HEK293 (cell line): ENCODE measurements around the gene ATP6V1D.

ENCODE experiments used
- CTCF ChIA-PET: fragments of 350-600 bp; formaldehyde crosslinking; extraction: SDS; loops from one replicate; lab custom pipeline; 2021; ENCODE audit warnings: antibody characterized with exemption; lab: Yijun Ruan, JAX
- POLR2A ChIA-PET: fragments of 300-600 bp; formaldehyde crosslinking; extraction: SDS; loops from one replicate; lab custom pipeline; 2020; ENCODE audit warnings: antibody characterized with exemption, inconsistent platforms; lab: Yijun Ruan, JAX
- H3K27ac ChIP-seq: fragments of 200-500 bp; sonication (Bioruptor generic); 2 replicates; pipeline ENCODE4 v1.5.1; 2014; ENCODE audit warnings: low read depth, low read length, control low read depth, inconsistent platforms; ENCODE audit errors: extremely low read depth
- H3K36me3 ChIP-seq, 2 experiments: fragments of 200-500 bp in 1 of 2; sonication (Bioruptor generic) in 1 of 2; 1 replicate in 1 of 2; 2 replicates in 1 of 2; pipeline ENCODE4 v1.5.1; 2014 to 2017; ENCODE audit warnings: inconsistent platforms in 2 of 2, low read length in 2 of 2; ENCODE audit not compliant: control insufficient read depth in 2 of 2, insufficient read depth in 1 of 2
- H3K4me1 ChIP-seq: fragments of 200-500 bp; sonication (Bioruptor generic); 2 replicates; pipeline ENCODE4 v1.5.1; 2014; ENCODE audit warnings: mild to moderate bottlenecking, low read length, inconsistent platforms; ENCODE audit not compliant: control insufficient read depth, insufficient read depth
- H3K4me3 ChIP-seq: 2 replicates; pipeline ENCODE4 v1.5.1; 2011; ENCODE audit warnings: low read depth, mild to moderate bottlenecking, control low read depth, low read length, moderate library complexity
- H3K9me3 ChIP-seq: fragments of 200-500 bp; sonication (Bioruptor generic); 2 replicates; pipeline ENCODE4 v1.5.1; 2014; ENCODE audit warnings: low read depth, low read length, inconsistent platforms; ENCODE audit not compliant: control insufficient read depth, insufficient read depth
- AEBP2 ChIP-seq: fragments of 450-650 bp; formaldehyde crosslinking; IDR thresholded peaks from 2 replicates; pipeline ENCODE4 v1.5.1; 2016; ENCODE audit warnings: missing biosample characterization, missing genetic modification characterization, borderline replicate concordance
- BCL11A ChIP-seq: fragments of 450-650 bp; formaldehyde crosslinking; IDR thresholded peaks from 2 replicates; pipeline ENCODE4 v1.5.1; 2016; ENCODE audit warnings: low read depth, missing biosample characterization, missing genetic modification characterization
- GLI2 ChIP-seq: fragments of 450-650 bp; formaldehyde crosslinking; IDR thresholded peaks from 2 replicates; pipeline ENCODE4; 2017; ENCODE audit warnings: missing biosample characterization, missing genetic modification characterization, low read depth, borderline replicate concordance
- HIC1 ChIP-seq: fragments of 450-650 bp; formaldehyde crosslinking; IDR thresholded peaks from 2 replicates; pipeline ENCODE4 v1.5.1; 2016; ENCODE audit warnings: missing biosample characterization, missing genetic modification characterization
- KLF9 ChIP-seq: fragments of 450-650 bp; formaldehyde crosslinking; IDR thresholded peaks from 2 replicates; pipeline ENCODE4 v1.5.1; 2016; ENCODE audit warnings: missing biosample characterization, missing genetic modification characterization, low read depth
- MYNN ChIP-seq: fragments of 450-650 bp; formaldehyde crosslinking; IDR thresholded peaks from 2 replicates; pipeline ENCODE4 v1.5.1; 2016; ENCODE audit warnings: missing biosample characterization, missing genetic modification characterization, borderline replicate concordance
- MZF1 ChIP-seq: fragments of 450-650 bp; formaldehyde crosslinking; IDR thresholded peaks from 2 replicates; pipeline ENCODE4 v1.5.1; 2017; ENCODE audit warnings: missing biosample characterization, missing genetic modification characterization, borderline replicate concordance
- REST ChIP-seq: fragments of 450-650 bp; formaldehyde crosslinking; IDR thresholded peaks from 2 replicates; pipeline ENCODE4 v1.5.1; 2016; ENCODE audit warnings: missing biosample characterization, missing genetic modification characterization
- SCRT2 ChIP-seq: fragments of 450-650 bp; formaldehyde crosslinking; IDR thresholded peaks from 2 replicates; pipeline ENCODE4 v1.5.1; 2016; ENCODE audit warnings: missing biosample characterization, missing genetic modification characterization
- SETDB1 ChIP-seq: IDR thresholded peaks from one replicate; pipeline ENCODE4 v1.6.1; 2017; ENCODE audit warnings: mild to moderate bottlenecking, low read length, moderate library complexity, mixed read lengths; ENCODE audit not compliant: insufficient read length
- SP2 ChIP-seq: fragments of 450-650 bp; formaldehyde crosslinking; IDR thresholded peaks from 2 replicates; pipeline ENCODE4 v1.5.1; 2016; ENCODE audit warnings: missing biosample characterization, missing genetic modification characterization
- ZBTB11 ChIP-seq: fragments of 450-650 bp; formaldehyde crosslinking; conservative IDR thresholded peaks from 2 replicates; pipeline ENCODE4 v1.5.1; 2016; ENCODE audit warnings: low read depth, missing biosample characterization, missing genetic modification characterization
- ZBTB21 ChIP-seq: fragments of 450-650 bp; formaldehyde crosslinking; IDR thresholded peaks from 2 replicates; pipeline ENCODE4 v1.5.1; 2017; ENCODE audit warnings: missing biosample characterization, missing genetic modification characterization
- ZNF133 ChIP-seq: fragments of 450-650 bp; formaldehyde crosslinking; IDR thresholded peaks from 2 replicates; pipeline ENCODE4 v1.5.1; 2016; ENCODE audit warnings: missing biosample characterization, missing genetic modification characterization
- ZNF148 ChIP-seq: fragments of 450-650 bp; formaldehyde crosslinking; IDR thresholded peaks from 2 replicates; pipeline ENCODE4 v1.5.0; 2017; ENCODE audit warnings: missing biosample characterization, missing genetic modification characterization, borderline replicate concordance
- ZNF221 ChIP-seq: fragments of 450-650 bp; formaldehyde crosslinking; IDR thresholded peaks from 2 replicates; pipeline ENCODE4 v1.5.1; 2017; ENCODE audit warnings: missing biosample characterization, missing genetic modification characterization, borderline replicate concordance
- ZNF24 ChIP-seq: fragments of 450-650 bp; formaldehyde crosslinking; IDR thresholded peaks from 2 replicates; pipeline ENCODE4 v1.5.1; 2016; ENCODE audit warnings: missing biosample characterization, missing genetic modification characterization
- ZNF274 ChIP-seq, 2 experiments: fragments of 200-500 bp in 1 of 2; fragments of 450-650 bp in 1 of 2; sonication (Bioruptor generic) in 1 of 2; formaldehyde crosslinking in 1 of 2; IDR thresholded peaks; 2 replicates each; pipeline versions ENCODE4 v1.5.1 to v1.6.1; 2014 to 2016; ENCODE audit warnings: borderline replicate concordance in 1 of 2, inconsistent platforms in 1 of 2, low read length in 1 of 2, missing biosample characterization in 1 of 2, missing genetic modification characterization in 1 of 2
- ZNF354C ChIP-seq: fragments of 450-650 bp; formaldehyde crosslinking; IDR thresholded peaks from 2 replicates; pipeline ENCODE4 v1.5.1; 2016; ENCODE audit warnings: missing biosample characterization, missing genetic modification characterization, low read depth, borderline replicate concordance
- ZNF449 ChIP-seq: fragments of 450-650 bp; formaldehyde crosslinking; IDR thresholded peaks from 2 replicates; pipeline ENCODE4 v1.5.1; 2017; ENCODE audit warnings: missing biosample characterization, mild to moderate bottlenecking, missing genetic modification characterization, moderate library complexity

The ATP6V1D gene

GRCh38 chr14:67335781-67336180 lies 23.8 kb downstream of the ATP6V1D start:
- Histone ChIP-seq H3K4me3 (no peak overlapping the region), H3K4me1 (no peaks in the 10 kb centered on the region), H3K9me3 (no peaks in the 10 kb centered on the region), H3K36me3 (peaks cover 61 to 90% of the 10 kb centered on the region in 2 experiments), H3K27ac (no peak overlapping the region)
- ChIA-PET CTCF (interaction anchor here (0.6 to 1.2 kb wide), 5 partner anchors 15 to 405 kb away, joined by 3 to 9 read pairs (median 3); no protein-coding TSS in a partner anchor), POLR2A (no interaction called here)
- TF ChIP-seq ZNF148 (tag by site-specific recombination) (no peak), REST (no peak), ZNF449 (tag by site-specific recombination) (no peak), ZNF274 (IDR thresholded peaks at IDR 0.05; ENCODE audit: low read length) (no peak), ZNF274 (tag by site-specific recombination; IDR thresholded peaks at IDR 0.05; ENCODE audit: borderline replicate concordance) (no peak), MZF1 (tag by site-specific recombination) (no peak), SP2 (tag by site-specific recombination) (no peak), ZNF354C (tag by site-specific recombination) (no peak), ZBTB11 (tag by site-specific recombination) (no peak), ZNF24 (tag by site-specific recombination) (no peak), BCL11A (tag by site-specific recombination) (no peak), KLF9 (no peak), MYNN (no peak), ZNF133 (tag by site-specific recombination) (no peak), SCRT2 (tag by site-specific recombination) (no peak), ZNF221 (tag by site-specific recombination) (no peak), AEBP2 (tag by site-specific recombination) (no peak), SETDB1 (no peak), ZBTB21 (no peak), GLI2 (tag by site-specific recombination) (no peak), HIC1 (tag by site-specific recombination) (no peak)
